HG03457 (cell line): ENCODE measurements around the gene ABCB8.

Source experiments
- ATAC-seq: cut with Tn5 transposase; IDR thresholded peaks from one replicate; pipeline ENCODE4 v1.9.1; 2021; ENCODE audit warnings: moderate number of reproducible peaks; ENCODE audit not compliant: unreplicated experiment

ABCB8 gene

DNA sequence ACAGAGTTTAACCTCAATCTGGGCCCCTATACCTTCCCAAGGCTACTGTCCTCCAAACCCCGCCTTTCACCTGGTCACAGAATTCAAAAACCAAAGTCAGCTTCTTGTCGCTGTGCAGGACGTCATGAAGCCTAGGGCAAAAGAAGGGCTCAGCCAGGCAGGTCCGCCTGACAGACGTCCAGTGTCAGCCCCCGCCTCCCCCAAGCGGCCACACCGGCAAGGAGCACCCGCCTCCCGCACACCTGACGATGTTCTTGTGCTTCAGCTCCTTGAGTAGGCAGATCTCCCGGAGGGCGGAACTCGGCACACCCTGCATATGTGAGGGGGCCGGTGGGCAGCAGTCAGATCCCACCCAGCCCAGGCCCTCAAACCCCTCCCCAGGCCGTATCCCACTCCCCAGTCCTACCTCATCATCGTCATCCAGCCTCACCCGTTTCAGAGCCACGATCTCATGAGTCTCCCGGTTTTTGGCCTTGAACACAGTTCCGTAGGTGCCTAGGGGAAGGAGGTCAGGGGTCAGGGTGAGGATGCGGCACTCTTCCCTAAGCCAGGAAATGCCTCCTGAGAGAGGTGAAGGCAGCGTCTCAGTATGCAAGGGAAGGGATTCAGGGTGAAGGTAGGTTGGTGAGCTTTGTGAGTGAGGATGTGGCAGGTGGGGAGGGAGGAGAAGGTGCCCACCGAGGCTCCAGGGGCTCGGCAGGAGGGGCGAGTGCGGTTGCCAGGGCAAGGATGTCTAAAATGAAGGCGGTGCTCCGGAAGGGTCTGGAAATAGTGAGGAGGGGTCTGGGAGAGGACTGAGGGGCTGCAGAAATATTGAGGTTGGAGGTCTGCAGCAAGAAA, 28.6 kb downstream of the ABCB8 start:
- ATAC-seq: no peak

DNA sequence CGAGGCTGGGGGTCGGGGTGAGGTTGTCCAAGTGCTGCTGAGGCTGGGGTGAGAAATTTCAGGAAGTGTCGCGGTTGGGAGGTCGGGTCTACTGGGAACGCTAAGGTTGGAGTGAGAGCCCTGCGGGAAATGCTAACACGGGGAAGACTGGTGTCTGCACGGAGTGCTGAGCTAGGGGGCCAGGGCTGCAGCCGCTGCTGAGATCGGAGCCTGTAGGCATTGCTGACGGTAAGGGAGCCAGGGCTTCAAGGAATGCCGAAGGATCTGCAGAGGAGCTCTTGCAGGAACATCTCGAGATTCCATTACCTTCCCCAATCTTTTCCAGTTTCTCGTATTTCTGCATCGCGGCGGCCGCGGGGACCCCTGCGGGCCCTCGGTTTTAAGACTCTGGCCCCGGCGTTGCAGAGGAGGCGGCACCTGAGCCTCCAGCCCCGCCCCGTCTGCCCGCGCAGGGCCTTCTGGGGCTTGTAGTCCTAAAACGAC, 29.3 kb downstream of the ABCB8 start, which contains the start of gene CDK5:
CDK5 (minus strand) TSS at position 392 of the 483 bp plus-strand sequence; CDS start at position 343, 49 bp downstream.
- ATAC-seq: peak; percentile 7

DNA sequence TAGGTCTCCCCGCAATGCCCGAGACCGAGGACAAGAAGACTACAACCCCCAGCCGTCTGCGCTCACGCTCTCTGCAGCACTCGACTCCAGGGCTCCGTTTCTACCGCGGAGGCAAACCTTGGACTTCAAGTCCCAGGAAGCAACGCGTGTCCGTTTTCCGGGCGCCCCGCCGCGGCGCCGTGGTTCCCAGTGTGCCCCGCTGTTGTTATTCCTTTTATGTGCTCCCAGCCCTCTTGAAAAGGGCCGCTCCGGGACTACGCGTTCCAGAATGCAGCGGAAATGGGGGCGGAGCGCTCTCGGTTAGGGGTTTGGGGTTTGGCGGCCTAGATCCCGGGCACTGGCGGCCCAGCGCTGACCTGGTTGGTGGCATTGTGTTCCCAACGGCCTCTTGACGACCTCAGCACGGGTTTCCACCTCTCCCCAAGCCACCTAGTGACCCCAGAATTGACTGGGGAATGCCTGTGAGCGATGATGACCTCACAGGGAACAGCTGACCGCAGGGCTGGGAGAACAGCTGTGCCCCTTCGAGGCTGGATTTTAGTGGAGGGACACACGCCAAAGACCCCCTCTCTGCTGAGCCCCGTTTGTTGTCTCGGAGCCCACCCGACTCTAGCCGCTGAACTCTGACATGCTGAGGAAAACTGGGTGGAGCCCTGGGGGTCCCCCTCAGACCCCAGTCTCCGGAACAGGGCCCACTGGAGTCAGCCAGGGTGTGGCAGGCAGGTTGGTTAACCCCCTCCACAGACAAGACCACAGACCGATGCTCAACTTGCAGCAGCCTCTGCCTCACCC, 29.9 kb downstream of the ABCB8 start:
- ATAC-seq: peak; percentile 85

DNA sequence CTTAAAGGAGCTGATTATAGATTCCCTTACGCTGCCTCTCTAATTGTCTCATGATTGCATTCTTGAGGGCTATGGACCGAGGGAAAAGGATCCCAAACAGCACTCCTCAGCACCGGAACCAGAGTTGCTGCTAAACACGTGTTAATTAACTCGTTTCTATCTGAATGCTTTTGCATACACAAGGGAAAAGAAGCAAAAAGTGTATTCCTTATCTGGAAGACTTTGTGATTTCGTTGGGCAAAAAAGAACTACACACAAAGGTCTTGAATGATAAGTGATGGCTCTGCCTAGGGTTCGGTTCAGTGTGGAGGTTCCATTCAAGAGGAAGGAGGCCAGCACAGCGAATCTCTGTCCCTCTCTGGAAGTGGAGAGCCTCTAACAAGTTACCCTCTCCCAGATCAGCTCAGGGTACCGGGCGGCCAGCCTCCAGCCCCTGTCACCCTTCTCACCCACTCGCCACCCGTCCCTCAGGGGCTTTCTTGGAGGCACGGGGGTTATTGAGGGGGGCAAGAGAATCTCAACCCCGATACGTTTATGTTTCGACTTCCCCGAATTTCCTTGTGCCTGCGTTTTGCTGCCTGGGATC, 30.6 kb downstream of the ABCB8 start:
- ATAC-seq: no peak

DNA sequence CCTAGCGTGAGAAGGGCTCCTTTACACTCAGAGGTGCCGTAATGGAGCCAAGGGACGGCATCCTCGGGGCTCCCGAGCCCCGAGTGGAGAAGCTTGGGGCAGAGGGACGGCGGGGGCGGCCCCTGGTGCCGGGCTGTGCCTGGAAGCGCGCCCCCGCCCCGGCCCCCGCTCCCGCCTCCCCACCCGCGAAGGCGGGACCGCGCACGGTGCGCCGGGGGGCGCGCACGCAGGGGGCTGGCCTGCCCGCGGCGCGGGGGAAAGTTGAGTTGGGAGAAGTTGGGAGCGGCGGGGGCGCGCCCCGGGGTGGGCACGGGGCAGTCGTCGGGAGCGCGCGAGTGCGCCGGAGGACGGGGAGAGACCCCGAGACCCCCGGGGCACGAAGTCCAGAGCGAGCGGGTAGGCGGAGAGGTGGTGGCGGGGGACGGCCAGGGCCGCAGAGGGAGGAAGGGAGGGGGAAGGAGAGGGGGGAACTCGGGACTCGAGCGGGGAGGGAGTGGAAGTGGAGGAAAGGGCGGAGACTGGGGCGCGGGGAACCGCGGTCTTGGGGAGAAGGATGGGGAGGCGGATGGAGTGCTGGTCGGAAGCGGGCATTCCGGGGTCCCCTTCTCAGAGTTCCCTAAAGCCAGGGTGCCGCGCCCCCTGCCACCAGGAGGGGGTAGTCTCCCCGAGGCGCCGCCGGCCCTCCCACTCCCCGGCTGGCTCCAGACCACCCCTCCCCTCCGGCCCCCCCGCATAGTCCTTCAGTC, 31.3 kb downstream of the ABCB8 start, which contains the start of gene SLC4A2:
SLC4A2 (plus strand) TSS at position 223 of the 746 bp plus-strand sequence. CDS start 2,399 bp downstream, outside the sequence.
- peak; percentile 29 for ATAC-seq

DNA sequence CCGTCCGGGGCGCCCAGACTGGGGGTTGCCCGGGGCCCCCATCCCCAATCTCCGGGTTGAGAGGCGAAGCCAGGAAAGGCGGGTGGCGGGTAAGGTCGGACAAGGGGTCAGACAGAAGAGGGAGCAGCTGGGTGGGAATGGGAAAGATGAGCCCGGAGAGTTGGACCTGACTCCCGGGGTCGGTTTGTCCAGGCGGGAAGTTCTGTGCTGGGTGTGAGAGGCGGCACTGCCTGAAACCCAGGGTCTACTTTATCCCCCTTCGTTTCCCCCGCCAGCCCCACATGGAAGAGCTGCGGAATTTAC, 31.8 kb downstream of the ABCB8 start:
- ATAC-seq: no peak

DNA sequence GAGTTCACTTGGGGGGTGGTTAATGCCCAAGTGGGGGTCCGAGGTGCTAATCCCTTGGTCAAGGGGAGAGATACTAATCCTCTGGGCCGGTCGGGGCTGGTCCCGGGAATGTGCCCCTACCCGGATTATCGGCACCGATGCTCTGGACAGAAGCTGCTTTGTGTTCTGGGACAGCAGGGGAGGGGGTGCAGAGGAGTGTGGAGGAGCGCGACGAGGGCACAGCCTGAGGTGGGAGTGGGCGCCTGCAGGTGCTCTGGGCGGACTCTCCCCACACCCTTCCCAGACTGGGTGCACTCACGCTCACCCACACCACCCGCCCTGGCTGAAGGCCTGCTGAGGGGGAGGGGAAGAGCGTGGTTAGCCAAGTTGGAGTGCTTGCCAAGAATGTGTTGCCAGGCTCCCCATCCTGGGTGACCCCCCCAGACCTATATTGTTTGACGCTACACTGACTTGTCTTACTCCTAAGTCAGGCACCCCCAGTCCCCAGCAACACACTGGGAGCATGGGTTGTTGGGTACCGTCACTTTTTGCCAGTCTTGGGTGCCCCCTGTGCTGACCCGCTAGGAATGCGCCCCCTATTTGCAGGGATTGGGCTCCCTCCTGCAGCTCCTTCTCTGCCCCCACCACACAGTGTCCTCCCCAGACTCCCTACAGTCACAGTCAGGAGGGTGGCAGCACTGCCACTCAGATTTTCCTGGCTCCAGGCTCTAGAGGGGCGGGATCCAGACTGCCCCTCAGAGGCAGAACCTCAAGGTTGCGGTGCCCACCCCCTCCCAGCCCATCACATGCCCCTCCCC, 32.4 kb downstream of the ABCB8 start:
- ATAC-seq: no peak

DNA sequence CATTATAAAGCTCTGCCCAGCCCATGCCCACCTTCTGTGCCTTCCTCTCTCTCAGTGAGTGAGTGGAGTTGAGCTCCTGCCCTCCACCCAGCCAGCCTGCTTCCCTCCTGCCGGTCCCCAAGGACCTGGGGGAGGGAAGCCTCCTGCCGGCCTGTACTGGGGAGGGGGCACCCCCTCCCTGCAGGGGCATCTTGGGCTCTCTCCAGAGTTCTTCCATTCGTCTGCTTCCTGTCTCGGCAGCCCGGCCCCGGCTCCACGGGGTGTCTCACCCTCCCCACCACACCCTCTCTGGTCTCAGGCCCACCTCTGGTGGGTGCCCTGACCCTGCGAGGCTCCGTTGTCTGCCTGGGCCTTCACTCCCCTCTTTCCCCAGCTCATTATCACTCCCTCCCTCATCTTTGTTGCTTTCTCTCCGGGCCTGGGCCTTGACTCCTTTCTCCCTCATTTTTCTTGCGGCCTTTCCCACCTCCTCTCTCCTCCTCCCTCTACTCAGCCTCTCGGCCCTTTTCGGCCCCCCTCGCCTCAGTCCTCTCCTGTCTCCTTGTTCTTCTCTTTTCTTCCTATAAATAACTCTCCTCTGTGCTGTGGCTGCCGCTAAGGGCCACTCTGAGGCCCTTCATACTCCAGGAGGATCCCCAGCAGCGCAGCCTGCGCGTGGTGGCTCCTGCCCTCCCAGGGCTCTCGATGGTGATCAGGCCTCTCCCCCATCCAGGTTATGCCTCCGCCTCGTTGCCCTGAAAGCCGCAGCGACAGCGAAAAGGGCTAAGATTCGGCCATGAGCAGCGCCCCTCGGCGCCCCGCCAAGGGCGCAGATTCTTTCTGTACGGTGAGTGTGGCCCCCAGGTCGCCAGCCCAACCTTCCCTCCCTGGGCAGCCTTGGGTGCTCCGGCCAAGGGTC, 33.2 kb downstream of the ABCB8 start:
- ATAC-seq: no peak

DNA sequence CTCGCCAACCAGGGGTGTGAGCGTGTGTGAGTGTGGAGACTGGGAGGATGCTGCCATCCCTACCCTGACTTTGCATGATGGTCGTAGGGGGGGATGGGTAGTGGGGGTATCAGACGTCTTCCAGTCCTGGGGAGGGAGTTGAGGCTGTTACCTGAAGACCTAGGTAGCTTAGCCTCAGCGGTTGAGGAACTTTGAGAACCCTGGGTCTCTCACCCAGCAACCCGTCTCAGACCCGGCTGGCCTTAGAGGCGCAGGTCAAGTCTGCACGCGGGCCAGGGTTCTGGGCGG, 33.8 kb downstream of the ABCB8 start:
- no peak for ATAC-seq

DNA sequence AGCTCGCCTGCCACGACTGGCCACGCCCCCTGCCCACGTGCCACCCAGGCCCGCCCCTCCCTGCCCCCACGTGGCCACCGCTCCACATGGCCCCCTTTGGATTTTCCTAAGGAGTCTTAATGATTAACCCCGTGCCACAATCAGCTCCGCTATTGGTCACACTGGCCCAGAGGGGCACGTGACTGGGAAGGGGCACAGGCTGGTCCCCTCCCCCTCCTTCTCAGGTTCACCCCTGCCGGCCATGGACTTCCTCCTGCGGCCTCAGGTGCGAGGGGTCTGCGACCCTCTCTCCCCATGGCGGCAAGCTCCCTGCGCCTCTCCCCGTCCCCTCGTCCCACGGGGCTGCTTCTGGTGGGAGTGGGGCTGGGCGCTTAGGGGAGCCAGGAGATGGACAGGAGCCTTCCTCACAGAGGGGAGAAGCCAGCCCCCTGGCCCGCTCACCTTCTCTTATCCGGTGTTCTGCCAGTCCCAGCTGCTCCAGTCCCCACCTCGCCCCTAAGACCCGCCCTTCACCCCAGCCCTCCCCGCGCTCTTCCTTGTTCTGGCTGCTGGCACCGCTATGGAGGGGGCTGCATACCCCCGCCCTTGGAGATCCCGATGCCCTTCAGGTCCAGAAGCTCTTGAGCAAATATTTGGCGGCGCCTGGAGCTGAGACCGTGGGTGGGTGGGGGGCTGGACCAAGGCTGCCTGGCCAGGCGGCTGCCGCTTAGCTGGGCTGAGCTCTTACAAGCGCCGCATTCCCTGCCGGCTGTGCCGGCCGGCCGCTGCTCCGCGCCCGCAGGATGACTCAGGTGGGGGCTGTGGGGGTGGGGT, 34.4 kb downstream of the ABCB8 start:
- ATAC-seq: no peak

DNA sequence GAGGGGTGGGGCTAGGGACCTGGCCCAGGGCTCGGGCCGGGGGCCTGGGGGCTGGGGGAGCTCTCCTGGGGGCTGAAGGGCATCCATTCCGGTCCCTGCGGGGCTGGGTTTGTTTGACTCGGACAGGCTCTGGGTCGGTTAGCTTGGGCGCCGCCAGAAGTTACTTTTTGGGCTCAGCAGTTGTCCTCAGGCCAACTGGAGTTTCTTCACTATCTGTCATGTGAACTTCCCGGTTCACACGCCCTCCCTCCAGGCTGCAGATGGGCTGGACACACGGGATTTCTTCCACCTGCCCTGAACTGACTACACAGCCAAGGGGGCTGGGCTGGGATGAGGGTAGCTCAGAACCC, 34.9 kb downstream of the ABCB8 start:
- no peak for ATAC-seq

DNA sequence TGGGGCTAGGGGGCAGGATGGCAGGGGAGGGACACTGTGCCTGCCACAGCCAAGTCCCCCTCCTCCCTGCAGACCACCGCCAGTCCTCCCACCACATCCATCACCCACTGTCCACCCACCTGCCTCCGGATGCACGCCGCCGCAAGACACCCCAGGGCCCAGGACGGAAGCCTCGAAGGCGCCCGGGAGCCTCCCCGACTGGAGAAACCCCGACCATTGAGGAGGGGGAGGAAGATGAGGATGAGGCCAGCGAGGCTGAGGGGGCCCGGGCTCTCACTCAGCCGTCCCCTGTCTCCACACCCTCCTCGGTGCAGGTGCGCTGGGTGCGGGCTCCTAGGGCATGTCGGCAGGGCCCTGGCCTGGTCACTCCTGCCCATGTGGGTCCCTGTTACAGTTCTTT, 36.2 kb downstream of the ABCB8 start:
- no peak for ATAC-seq

DNA sequence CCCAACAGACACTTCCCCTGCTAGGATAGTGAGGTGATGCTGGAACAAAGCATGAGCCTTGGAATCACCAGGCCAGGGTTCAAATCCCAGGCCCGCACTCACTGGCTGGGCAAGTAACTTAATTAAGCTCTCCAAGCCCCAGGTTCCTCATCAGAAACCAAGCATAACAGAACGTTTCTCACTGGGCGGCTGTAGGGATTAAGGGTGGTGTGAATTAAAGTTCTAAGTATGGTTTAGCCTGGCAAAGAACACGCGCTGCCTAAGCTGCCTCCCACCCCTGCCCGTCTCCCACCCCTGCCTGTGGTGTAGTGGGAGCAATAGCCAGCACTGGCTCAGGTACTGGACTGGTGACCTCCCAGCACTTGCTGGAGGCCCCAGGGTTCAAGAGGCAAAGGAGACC, 36.7 kb downstream of the ABCB8 start:
- no peak for ATAC-seq

DNA sequence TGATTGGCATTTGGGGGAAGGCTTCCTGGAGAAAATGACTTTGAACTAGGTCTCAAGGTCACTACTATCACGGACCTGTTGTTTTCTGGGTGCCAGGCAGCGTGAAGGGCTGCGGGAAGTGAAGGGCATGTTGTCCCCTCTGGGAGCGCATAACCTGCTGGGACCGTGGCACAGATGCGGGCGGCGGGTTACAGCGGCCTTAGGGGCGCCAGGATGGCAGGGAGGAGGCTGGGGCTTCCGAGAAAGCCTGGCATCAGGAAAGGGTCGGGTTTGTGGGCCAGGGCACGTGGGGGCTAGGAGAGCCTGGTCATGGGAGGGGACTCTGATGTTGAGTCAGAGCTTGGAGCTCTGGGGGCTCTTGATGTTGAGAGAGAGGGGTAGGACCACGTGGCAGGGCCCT, 37.3 kb downstream of the ABCB8 start:
- no peak for ATAC-seq

DNA sequence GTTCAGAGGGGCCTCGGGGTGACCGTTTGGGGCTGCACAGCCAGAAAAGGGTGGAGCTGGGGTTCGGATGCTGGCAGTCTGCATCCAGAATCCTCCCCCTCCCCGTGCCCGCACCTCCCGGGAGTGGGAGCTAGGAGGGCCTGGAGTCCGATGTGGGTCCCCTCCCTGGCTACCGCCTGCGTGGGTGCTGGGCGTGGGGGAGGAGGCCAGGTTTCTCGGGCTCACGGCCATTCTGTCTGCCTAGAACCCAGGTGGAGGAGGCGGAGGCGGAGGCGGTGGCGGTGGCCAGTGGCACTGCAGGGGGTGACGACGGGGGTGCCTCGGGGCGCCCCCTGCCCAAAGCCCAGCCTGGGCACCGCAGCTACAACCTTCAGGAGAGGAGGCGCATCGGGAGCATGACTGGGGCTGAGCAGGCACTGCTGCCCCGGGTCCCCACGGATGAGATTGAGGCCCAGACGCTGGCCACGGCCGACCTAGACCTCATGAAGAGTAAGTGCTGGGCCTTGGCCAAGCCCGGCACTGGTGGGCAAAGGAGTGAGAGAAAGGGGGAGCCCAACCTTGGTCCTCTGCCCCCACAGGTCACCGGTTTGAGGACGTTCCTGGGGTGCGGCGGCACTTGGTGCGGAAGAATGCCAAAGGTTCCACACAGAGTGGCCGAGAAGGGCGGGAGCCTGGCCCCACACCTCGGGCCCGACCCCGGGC, 38.2 kb downstream of the ABCB8 start:
- ATAC-seq: no peak

DNA sequence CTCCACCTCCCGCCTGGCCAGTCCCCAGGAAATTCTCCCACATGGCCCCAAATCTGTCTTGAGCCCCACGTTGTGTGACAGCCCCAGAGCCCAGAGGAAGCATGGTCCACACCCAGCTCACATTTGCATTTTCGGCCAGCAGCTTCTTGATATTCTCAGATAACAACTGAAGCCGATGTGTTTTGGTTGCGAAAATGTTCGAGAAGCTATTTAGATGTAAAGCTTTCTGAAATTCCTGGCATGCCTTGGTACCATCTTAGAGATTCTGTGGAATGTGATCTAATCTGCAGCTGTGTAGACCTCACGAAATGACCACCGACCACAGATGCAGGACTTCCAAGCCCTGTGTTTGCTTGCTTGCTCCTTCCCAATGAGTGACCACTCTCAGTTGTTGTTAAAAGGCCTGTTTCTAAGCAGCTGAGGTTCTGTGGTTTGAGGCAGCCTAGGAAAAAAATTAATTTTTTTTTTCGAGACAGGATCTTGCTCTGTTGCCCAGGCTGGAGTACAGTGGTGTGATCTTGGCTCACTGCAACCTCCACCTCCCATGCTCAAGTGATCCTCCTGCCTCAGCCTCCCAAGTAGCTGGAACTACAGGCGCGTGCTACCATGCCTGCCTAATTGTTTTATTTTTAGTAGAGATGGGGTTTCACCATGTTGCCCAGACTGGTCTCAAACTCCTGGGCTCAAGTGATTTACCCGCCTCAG, 40.0 kb downstream of the ABCB8 start:
- no peak for ATAC-seq

DNA sequence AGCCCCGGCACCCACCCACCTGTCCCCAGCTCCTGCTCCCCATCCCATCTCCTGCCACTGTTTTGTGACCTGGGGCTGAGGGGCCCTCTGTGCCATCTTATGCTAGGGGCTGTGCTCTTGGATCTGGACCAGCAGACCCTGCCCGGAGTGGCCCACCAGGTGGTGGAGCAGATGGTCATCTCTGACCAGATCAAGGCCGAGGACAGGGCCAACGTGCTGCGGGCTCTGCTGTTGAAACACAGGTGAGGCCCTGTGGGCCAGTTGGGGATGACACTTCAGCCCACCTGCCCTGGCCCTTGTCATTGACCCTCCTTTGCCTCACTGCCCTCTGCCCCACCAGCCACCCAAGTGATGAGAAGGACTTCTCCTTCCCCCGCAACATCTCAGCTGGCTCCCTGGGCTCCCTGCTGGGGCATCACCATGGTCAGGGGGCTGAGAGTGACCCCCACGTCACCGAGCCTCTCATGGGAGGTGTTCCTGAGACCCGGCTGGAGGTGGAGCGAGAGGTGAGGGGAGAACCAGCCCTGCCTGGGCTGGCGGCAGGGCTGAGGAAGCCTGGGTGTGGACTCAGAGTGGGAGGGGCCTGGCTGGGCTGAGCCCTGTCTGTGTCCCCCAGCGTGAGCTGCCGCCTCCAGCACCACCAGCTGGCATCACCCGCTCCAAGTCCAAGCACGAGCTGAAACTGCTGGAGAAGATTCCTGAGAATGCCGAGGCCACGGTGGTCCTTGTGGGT, 41.8 kb downstream of the ABCB8 start:
- ATAC-seq: no peak
